Loucy (cell line): Measurements from ENCODE around the gene ZBTB11.

ENCODE experiments used
- CTCF ChIP-seq: fragments of 200-600 bp; sonication (generic); conservative IDR thresholded peaks from 2 replicates; pipeline ENCODE4 v1.5.1; 2014; ENCODE audit warnings: mild to moderate bottlenecking, antibody characterized with exemption, low read length
- EZH2phosphoT487 ChIP-seq: fragments of 200-600 bp; IDR thresholded peaks from 2 replicates; pipeline ENCODE4 v1.6.1; 2018; ENCODE audit warnings: antibody characterized with exemption, mild to moderate bottlenecking, moderate library complexity, borderline replicate concordance

- TF ChIP-seq CTCF = no peak
- no peak for TF ChIP-seq EZH2phosphoT487
Observed at GRCh38 chr3:101602731-101603130, 74.2 kb downstream of the ZBTB11 start.
